ENCODE results near the gene HERC6.
A peak's percentile ranks its signal among the peaks of the same experiment; 100 is the strongest.
"Not testable (repeated sequence)": the region's sequence is repeated elsewhere in the genome, so short reads cannot be mapped to it uniquely, and the experiment has no call there.

HERC6 gene

DNA sequence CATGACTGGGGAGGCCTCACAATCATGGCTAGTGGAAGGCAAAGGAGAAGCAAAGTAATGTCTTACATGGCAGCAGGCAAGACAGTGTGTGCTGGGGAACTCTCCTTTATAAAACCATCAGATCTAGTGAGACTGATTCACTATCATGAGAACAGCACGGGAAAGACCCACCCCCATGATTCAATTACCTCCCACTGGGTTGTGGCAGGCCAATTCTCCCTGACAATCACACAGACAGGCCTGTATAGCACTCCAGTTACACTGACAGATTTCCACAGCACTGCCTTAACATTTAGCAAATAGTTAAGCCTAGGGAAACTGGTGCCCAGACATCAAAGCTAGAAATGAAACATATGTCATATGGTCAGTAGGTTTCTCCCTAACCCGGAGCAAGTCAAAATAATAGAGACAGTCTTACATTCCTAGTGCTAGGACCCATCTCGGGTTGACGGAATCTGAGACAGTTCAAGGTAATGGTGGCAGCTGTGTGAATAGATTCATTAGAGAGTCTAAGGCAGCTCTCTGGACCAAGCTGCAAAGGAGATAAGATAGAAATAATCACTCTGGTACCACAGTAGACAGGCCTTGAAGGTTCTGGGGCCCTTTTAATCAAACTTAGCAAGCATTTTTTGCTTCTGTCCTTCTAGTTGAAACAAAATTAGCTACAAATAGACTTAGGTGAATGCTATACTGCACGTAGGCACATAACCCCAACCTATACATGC is 68.9 kb downstream of the HERC6 start:
- TF ChIP-seq ZNF274 (IDR thresholded peaks at IDR 0.05; ENCODE audit: low read depth, low read length), result no peak
- no peak overlapping the region for H3K4me3 ChIP-seq (ENCODE audit: low read length)

DNA sequence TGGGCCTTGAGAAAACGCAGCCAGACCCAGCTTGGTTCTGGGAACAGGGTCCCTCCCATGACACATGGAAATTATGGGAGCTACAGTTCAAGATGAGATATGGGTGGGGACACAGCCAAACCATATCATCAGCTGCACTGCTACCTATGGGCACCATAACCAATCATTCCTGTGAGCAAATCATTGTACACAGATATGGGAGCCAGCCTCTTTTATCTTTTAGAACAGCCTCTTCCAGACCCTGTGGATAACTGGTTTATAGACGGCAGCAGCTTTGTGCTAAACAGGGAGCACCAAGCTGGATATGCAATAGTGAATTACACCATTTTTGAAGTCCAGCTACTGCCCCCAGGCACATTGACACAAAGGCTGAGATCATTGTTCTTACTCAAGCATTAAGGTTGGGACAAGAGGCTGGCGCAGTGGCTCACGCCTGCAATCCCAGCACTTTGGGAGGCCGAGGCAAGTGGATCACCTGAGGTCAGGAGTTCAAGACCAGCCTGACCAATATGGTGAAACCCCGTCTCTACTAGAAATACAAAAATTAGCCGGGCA is 69.6 kb downstream of the HERC6 start:
- H3K4me3 ChIP-seq (ENCODE audit: low read length), result not testable (repeated sequence)

DNA sequence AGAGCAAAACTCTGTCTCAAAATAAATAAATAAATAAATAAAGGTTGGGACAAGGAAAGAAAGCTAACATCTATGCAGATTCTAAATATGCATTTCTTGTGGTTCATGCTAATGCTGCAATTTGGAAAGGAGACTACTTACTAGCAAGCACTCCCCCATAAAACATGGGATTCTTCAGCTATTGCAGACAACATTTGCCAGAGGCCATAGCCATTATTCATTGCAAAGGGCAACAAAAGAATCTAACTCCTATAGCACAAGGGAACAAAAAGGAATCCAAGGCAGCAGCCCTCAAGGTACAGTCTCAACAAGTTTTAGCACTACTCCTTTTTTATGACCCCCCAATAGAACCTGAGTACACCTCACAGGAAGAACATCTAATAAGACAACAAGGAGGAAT is 70.2 kb downstream of the HERC6 start:
- TF ChIP-seq ZNF274 (IDR thresholded peaks at IDR 0.05; ENCODE audit: low read depth, low read length), result no peak
- no peak overlapping the region for H3K4me3 ChIP-seq (ENCODE audit: low read length)

DNA sequence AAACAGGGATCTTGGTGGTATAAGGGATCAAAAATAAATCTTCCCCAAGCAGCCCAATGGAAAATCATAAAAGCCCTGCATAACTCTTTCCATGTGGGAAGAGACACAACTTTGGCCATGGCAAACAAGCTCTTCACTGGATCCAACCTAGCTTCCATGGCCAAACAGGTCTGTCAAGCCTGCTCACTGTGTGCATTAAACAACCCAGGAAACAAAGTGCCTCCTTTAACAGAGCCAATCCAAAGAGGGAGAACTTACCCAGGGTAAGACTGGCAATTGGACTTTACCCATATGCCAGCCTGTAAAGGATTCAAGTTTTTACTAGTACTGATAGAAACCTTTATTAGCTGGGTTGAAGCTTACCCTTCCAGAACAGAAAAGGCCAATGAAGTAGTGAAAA is 70.6 kb downstream of the HERC6 start:
- no peak for TF ChIP-seq ZNF274 (IDR thresholded peaks at IDR 0.05; ENCODE audit: low read depth, low read length)
- H3K4me3 ChIP-seq (ENCODE audit: low read length), result no peak overlapping the region

DNA sequence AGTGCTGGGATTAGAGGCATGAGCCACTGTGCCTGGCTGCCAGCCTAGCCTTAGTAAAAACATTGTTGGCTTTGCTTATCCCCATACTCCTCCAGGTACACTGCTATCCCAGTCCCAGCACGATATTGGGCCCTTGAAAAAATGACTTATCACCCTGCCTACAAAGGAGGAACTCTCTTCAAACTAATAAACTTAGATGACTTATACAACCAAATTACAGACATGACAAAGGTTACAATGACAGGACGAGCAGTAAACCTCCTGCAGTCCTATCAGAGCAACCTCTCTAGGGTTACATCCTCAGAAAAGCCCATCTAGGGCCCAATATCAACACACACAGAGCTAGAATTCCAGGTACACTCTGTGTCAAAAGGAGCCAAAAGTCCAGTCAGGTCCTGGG is 72.6 kb downstream of the HERC6 start:
- no peak overlapping the region for H3K4me3 ChIP-seq (ENCODE audit: low read length)
- TF ChIP-seq ZNF274 (IDR thresholded peaks at IDR 0.05; ENCODE audit: low read depth, low read length), result no peak

DNA sequence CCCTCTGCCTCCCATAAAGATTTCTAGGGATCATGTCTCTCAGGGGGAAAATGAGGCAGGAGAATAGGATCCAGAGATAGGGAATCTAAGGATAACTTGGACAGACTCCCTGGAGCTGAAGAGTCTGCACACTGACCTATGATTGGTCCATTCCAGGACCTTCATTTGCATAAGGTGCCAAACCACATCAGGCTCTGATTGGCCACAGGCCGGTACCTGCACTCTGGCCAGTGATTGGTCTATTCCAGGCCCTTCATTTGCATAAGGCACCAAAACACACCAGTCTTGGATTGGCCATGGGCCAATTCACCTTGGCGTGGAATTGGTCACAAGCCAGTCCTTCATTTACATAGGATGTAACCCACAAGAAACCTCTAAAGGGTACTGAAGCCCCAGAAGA is 74.3 kb downstream of the HERC6 start:
- no peak for TF ChIP-seq ZNF274 (IDR thresholded peaks at IDR 0.05; ENCODE audit: low read depth, low read length)
- no peak overlapping the region for H3K4me3 ChIP-seq (ENCODE audit: low read length)

DNA sequence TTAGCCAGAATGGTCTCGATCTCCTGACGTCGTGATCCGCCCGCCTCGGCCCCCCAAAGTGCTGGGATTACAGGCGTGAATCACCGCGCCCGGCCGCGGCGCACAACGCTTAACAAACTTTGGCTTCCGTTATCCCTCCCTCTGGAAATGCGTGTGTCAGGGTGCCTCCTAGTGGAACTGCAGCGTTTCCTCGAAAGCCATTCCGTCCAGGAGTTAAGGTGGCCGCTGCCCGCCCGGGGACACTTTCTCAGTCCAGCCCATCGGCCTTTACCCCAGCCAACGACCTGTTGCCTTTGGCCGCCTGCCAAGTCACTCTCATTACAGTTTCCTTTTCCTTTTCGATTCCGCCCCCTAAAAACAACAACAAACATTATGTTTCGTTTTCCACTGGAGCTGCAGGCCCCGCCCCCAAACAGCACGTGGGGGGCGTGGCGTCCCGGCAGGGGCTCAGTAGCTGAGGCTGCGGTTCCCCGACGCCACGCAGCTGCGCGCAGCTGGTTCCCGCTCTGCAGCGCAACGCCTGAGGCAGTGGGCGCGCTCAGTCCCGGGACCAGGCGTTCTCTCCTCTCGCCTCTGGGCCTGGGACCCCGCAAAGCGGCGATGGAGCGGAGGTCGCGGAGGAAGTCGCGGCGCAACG is 78.1 kb downstream of the HERC6 start, which contains the start of gene HERC5:
HERC5 (plus strand) TSS at position 450 of the 637 bp plus-strand sequence; CDS start at position 601, 151 bp downstream.
- H3K4me3 ChIP-seq (ENCODE audit: low read length), result peak within 1 kb of the TSS; percentile 75
- no peak for TF ChIP-seq ZNF274 (IDR thresholded peaks at IDR 0.05; ENCODE audit: low read depth, low read length)

DNA sequence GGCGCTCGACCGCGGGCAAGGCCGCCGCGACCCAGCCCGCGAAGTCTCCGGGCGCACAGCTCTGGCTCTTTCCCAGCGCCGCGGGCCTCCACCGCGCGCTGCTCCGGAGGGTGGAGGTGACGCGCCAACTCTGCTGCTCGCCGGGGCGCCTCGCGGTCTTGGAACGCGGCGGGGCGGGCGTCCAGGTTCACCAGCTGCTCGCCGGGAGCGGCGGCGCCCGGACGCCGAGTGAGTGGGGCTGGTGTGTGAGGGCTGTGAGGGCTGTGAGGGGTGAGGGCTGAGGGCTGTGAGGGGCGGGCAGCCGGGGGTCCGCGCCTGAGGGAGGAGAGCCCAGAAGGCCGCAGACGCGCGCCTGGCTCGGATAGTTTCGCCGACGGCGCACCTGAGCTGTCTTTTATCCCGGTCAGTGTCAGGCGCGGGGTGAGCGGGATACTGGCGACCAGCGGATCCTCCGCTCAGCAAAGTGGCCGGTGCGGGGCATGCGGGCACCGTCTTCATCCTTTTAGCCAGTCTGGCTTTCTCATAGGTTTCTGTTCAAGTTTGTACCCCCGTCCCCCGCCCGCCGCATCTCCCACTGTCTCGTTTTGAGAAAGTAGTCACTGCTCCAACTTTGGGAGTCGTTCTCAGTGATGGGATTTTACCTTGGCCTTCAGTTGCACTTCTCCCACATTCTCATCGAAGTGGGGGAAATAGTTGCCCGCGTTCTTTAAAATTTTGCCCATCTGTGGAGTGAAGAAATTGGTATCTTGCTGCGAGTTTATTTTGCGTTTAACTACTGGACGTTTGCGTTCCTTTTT is 78.9 kb downstream of the HERC6 start:
- peak overlapping the region; percentile 69 for H3K4me3 ChIP-seq (ENCODE audit: low read length)
- TF ChIP-seq ZNF274 (IDR thresholded peaks at IDR 0.05; ENCODE audit: low read depth, low read length), result no peak

DNA sequence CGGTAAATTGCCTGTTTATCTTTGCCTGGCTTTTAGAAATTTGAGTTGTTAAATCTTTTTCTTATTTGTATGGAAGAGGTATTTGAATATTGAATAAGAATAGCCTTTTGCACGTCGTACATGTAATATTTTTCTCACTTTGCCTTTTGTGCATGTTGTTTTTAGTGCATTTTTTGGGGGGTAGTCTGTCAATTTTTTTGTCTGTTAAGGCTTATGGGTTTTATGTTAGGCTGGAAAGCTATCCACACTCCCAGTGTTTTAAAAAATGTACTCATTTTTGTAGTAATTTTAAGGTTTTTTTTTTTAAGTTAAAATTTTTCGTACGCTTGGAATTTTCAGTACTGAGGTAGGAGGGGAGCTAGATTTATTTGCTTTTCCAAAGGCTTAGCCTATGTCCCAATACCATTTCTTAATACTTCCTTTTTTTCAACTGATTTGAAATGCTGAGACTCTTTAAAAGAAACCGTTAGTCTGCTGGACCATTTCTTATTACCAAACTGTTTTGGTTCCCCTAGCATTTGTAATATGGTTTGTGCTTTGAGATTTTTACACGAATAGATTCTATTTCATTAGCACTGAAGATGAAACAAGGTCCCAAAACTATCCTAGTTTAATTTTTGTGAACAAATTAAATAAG is 79.6 kb downstream of the HERC6 start:
- peak overlapping the region; percentile 69 for H3K4me3 ChIP-seq (ENCODE audit: low read length)
- no peak for TF ChIP-seq ZNF274 (IDR thresholded peaks at IDR 0.05; ENCODE audit: low read depth, low read length)

DNA sequence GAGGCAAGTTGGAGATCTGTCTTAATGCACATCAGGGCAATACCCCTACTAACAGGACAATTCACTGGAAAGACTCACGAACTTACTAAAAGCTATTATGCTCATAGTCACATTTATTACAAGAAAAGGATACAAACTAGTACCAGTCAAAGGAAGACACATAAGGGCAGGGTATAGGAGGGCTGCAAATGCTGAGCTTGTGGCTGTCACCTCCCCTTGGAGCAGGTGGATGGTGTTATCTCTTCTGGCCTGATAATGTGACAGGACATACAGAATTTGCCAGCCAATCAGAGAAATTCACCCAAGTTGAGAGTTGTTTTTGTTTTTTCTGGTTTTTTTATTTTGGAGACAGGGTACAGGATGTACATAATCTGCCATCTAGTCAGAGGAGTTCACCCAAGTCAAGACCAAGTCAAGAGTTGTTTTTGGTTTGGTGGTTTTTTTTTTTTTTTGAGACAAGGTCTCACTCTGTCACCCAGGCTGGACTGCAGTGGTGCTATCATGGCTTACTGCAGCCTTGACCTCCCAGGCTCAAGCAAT is 87.1 kb downstream of the HERC6 start:
- no peak for TF ChIP-seq ZNF274 (IDR thresholded peaks at IDR 0.05; ENCODE audit: low read depth, low read length)
- H3K4me3 ChIP-seq (ENCODE audit: low read length), result no peak overlapping the region

DNA sequence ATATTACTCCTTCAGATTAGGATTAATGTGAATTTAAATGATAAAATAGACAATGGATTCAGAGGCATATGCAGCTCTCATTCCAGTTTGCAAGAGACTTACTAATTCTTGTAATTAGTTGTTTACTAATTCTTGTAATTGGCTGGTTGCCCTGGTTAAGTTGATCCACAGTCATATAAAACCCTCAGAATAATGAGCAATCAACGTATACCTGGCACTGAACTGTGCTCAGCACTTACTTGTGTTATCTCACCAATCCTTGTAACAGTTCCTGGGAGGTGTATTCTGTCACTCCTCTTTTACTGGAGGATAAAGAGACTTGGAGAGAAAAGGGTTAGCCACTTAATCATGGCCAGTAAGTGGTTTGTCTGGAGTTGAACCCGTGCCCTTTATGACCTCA is 88.7 kb downstream of the HERC6 start:
- no peak overlapping the region for H3K4me3 ChIP-seq (ENCODE audit: low read length)
- TF ChIP-seq ZNF274 (IDR thresholded peaks at IDR 0.05; ENCODE audit: low read depth, low read length), result no peak

DNA sequence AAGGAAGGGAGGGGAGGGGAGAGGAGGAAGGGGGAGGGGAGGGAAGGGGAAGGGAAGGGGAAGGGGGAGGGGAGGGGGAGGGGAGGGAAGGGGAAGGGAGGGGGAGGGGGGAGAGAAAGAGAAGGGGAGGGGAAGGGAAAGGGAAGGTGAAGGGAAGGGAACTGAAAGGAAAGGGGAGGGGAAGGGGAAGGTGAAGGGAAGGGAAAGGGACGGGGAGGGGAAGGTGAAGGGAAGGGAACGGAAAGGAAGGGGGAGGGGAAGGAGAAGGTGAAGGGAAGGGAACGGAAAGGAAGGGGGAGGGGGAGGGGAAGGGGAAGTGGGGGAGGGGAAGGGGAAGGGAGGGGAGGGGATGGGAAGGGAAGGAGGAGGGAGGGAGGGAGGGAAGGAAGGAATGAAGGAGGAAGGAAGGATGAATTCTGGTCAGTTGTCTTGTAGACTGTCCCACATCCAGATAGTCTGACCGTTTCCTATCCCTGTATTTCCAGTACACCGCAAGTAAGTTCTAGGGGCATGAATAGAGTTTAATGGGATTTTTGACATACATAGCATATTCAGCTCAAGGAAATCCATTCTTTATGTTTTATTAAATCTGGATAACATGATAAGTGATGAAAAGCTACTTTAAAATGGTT is 98.7 kb downstream of the HERC6 start:
- H3K4me3 ChIP-seq (ENCODE audit: low read length), result no peak overlapping the region
- no peak for TF ChIP-seq ZNF274 (IDR thresholded peaks at IDR 0.05; ENCODE audit: low read depth, low read length)

DNA sequence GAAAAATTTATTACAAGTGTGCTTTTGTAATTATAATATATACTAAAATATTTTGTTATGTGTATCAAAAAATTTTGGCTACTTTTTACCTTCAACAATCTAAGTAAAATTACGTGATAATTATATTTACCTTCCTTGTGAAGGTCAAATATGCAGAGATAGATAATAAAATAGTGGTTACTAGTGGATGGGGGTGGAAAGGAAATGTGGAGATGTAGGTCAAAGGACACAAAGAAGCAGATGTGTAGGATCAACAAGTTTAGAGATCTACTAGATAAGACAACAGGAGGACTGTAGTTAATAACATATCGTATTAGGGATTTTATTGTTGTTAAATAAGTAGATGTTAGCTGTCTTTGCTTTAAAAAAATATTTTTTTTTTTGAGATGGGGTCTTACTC is 99.6 kb downstream of the HERC6 start:
- no peak overlapping the region for H3K4me3 ChIP-seq (ENCODE audit: low read length)
- no peak for TF ChIP-seq ZNF274 (IDR thresholded peaks at IDR 0.05; ENCODE audit: low read depth, low read length)

All from GM08714 (cell line).